ENCODE measurements around the gene COX8A. TPM values are rescaled to one million over a fixed set of nuclear protein-coding genes. Genes with fewer than 3 reads are reported as not detected.

The COX8A gene
- total RNA-seq, 1 experiment from 2014 or later = 325 TPM

DNA sequence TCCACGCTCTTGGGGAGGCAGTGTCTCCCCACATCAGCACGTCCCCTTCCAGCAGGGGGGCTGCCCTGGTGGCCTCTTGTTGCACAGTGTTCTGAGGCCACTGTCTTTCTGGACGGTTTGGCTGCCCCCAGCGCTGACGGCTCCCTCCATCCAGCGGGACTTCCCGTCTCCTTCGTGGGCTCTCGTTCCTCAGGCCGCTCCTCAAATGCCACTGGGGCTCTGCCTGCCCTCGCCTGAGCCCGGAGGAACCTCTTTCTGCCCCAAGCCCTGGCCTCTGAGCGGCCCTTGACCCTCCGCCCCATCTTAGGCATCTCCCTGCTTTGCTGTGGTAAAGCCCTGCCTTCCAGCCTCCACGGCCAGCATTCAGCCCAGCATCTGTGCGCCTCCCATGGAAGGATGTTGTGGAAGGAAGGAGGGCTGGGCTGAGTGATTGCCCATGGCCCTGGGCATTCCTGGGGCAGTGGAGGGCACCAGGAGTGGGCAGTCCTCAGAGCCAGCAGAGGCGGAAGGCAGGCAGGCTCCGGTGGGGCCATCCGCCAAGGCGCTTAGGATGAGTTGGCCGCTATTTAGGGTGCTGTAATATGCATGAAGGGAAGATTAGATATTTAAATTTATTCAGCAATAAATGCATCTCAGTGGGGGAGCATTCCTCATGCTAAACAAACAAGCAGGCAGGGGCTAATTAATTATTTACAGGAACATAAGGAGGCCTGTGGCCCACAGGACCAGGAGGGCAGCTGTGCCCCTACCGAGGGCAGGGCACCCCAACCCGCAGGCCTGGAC lies 29.6 kb downstream of the COX8A start:
- TF ChIP-seq CTCF (IDR thresholded peaks at IDR 0.05; ENCODE audit: unreplicated experiment) = no peak
- Mint-ChIP-seq H3K36me3 (ENCODE audit: insufficient read depth, unreplicated experiment) (peaks cover 42% of the 10 kb centered on the region), H3K4me1 (ENCODE audit: low read depth, unreplicated experiment) (peaks cover 28% of the 10 kb centered on the region), H3K4me3 (ENCODE audit: low read depth, unreplicated experiment) (peak overlapping the region; percentile 3), H3K27me3 (ENCODE audit: unreplicated experiment) (peaks cover 16% of the 10 kb centered on the region), H3K9me3 (ENCODE audit: low read depth, unreplicated experiment) (no peaks in the 10 kb centered on the region), H3K27ac (ENCODE audit: unreplicated experiment) (peak overlapping the region; percentile 4)
- intact Hi-C loops (cut with micrococcal nuclease; ENCODE audit: unreplicated experiment) = no loop called here
- peak; percentile 22 for DNase-seq
- BruUV-seq (replicated peaks) = no TSS peak
- CTCF ChIA-PET = no interaction called here

- DNase-seq = no peak
- H3K27me3 Mint-ChIP-seq (ENCODE audit: unreplicated experiment) = peaks cover 16% of the 10 kb centered on the region
These were observed 30.2 kb downstream of the COX8A start for GRCh38 chr11:64004590-64004984.

GRCh38 chr11:64005691-64006090 lies 31.3 kb downstream of the COX8A start:
- no TSS peak for BruUV-seq (replicated peaks)
- Mint-ChIP-seq H3K27me3 (ENCODE audit: unreplicated experiment) (peaks cover 16% of the 10 kb centered on the region), H3K4me3 (ENCODE audit: low read depth, unreplicated experiment) (no peak overlapping the region), H3K4me1 (ENCODE audit: low read depth, unreplicated experiment) (peaks cover 33% of the 10 kb centered on the region), H3K9me3 (ENCODE audit: low read depth, unreplicated experiment) (no peaks in the 10 kb centered on the region), H3K36me3 (ENCODE audit: insufficient read depth, unreplicated experiment) (peaks cover 42% of the 10 kb centered on the region), H3K27ac (ENCODE audit: unreplicated experiment) (no peak overlapping the region)
- CTCF ChIA-PET = no interaction called here
- DNase-seq = no peak
- intact Hi-C loops (cut with micrococcal nuclease; ENCODE audit: unreplicated experiment) = no loop called here
- no peak for TF ChIP-seq CTCF (IDR thresholded peaks at IDR 0.05; ENCODE audit: unreplicated experiment)

More at GRCh38 chr11:64004590-64004984, 30.2 kb downstream of the COX8A start:
- no peak for TF ChIP-seq CTCF (IDR thresholded peaks at IDR 0.05; ENCODE audit: unreplicated experiment)
- intact Hi-C loops (cut with micrococcal nuclease; ENCODE audit: unreplicated experiment) = no loop called here
- H3K4me1 Mint-ChIP-seq (ENCODE audit: low read depth, unreplicated experiment) = peaks cover 28% of the 10 kb centered on the region
- no TSS peak for BruUV-seq (replicated peaks)
- H3K36me3 Mint-ChIP-seq (ENCODE audit: insufficient read depth, unreplicated experiment) = peaks cover 42% of the 10 kb centered on the region
- H3K27ac Mint-ChIP-seq (ENCODE audit: unreplicated experiment) = no peak overlapping the region
- H3K4me3 Mint-ChIP-seq (ENCODE audit: low read depth, unreplicated experiment) = peak overlapping the region; percentile 3
- no peaks in the 10 kb centered on the region for H3K9me3 Mint-ChIP-seq (ENCODE audit: low read depth, unreplicated experiment)
- CTCF ChIA-PET = no interaction called here

DNA sequence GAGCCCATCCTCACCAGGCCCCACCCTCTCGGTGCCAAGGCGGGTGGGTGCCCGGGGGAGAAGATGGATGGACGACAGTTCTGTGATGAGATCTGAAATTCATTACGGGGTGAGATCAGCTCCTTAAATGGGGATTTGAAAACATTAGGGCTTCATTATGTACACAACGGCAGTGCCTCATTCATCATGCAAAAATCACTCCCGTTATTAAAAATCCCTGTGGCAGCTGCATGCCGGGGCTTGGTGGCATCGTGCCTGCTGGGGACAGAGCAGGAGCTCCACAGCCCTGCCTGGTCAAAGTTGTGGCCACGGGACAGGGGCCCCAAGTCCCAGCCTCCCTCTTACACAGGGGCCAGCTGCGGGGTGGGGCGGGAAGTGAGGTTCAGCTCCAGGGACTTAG lies 32.0 kb downstream of the COX8A start:
- no peak for TF ChIP-seq CTCF (IDR thresholded peaks at IDR 0.05; ENCODE audit: unreplicated experiment)
- DNase-seq = no peak
- Mint-ChIP-seq H3K27me3 (ENCODE audit: unreplicated experiment) (peaks cover 16% of the 10 kb centered on the region), H3K9me3 (ENCODE audit: low read depth, unreplicated experiment) (no peaks in the 10 kb centered on the region), H3K4me3 (ENCODE audit: low read depth, unreplicated experiment) (no peak overlapping the region), H3K27ac (ENCODE audit: unreplicated experiment) (no peak overlapping the region), H3K36me3 (ENCODE audit: insufficient read depth, unreplicated experiment) (peaks cover 46% of the 10 kb centered on the region), H3K4me1 (ENCODE audit: low read depth, unreplicated experiment) (peaks cover 40% of the 10 kb centered on the region)
- no TSS peak for BruUV-seq (replicated peaks)
- CTCF ChIA-PET = no interaction called here
- intact Hi-C loops (cut with micrococcal nuclease; ENCODE audit: unreplicated experiment) = no loop called here

All from Calu3 (cell line).